Natural killer cell (primary cell): Measurements from ENCODE around the gene ZNF579. TPM values are rescaled to one million over a fixed set of nuclear protein-coding genes. Genes with fewer than 3 reads are reported as not detected.

ENCODE experiments used
- ATAC-seq, 3 donors: fragments of 150-1000 bp in 2 of 3; fragments of 200-7000 bp in 1 of 3; cut with Tn5 transposase; 1 replicate in 1 of 3; 2 replicates in 2 of 3; pipeline ENCODE4 v1.10.0; 2021; ENCODE audit warnings: mild to moderate bottlenecking in 2 of 3, moderate library complexity in 2 of 3
- DNase-seq, 2 donors: peaks; one replicate each; pipeline versions ENCODE4 v3.0.0 to v3.0.0-alpha.2; 2013 to 2021; ENCODE audit warnings: mixed read lengths in 1 of 2
- H3K27ac ChIP-seq: one replicate; pipeline ENCODE4 v1.5.1; 2013; ENCODE audit warnings: mild to moderate bottlenecking, low read length
- H3K27me3 ChIP-seq: one replicate; pipeline ENCODE4 v1.6.1; 2013; ENCODE audit warnings: low read length; ENCODE audit not compliant: control insufficient read depth, insufficient read depth
- H3K36me3 ChIP-seq: one replicate; pipeline ENCODE4 v1.6.1; 2013; ENCODE audit warnings: low read length; ENCODE audit not compliant: control insufficient read depth, insufficient read depth
- H3K4me1 ChIP-seq: one replicate; pipeline ENCODE4 v1.6.1; 2013; ENCODE audit warnings: low read length; ENCODE audit not compliant: control insufficient read depth, insufficient read depth
- H3K4me3 ChIP-seq: one replicate; pipeline ENCODE4 v1.5.1; 2013; ENCODE audit warnings: low read length
- H3K9me3 ChIP-seq: one replicate; pipeline ENCODE4 v1.6.1; 2013; ENCODE audit warnings: low read length; ENCODE audit not compliant: control insufficient read depth, insufficient read depth
- H3K27ac Mint-ChIP-seq, 2 donors: one replicate each; pipeline ENCODE4 v1.8.0; 2022; ENCODE audit warnings: mild to moderate bottlenecking in 2 of 2, mixed read lengths in 2 of 2, moderate library complexity in 1 of 2
- H3K27me3 Mint-ChIP-seq, 2 donors: one replicate each; pipeline ENCODE4 v1.8.0; 2022; ENCODE audit warnings: low read depth in 2 of 2, mixed read lengths in 2 of 2
- H3K36me3 Mint-ChIP-seq: one replicate; pipeline ENCODE4 v1.8.0; 2022; ENCODE audit warnings: mixed read lengths
- H3K4me1 Mint-ChIP-seq, 2 donors: one replicate each; pipeline ENCODE4 v1.8.0; 2022; ENCODE audit warnings: mixed read lengths in 2 of 2
- H3K4me3 Mint-ChIP-seq: one replicate; pipeline ENCODE4 v1.8.0; 2022; ENCODE audit warnings: mild to moderate bottlenecking, moderate library complexity, mixed read lengths
- H3K9me3 Mint-ChIP-seq, 2 donors: one replicate each; pipeline ENCODE4 v1.8.0; 2022; ENCODE audit warnings: mixed read lengths in 2 of 2
- WGBS: methylation state at CpG from one replicate; pipeline ENCODE4 v1.1.7; 2013; ENCODE audit warnings: missing lambda C conversion rate; ENCODE audit not compliant: insufficient coverage; 5-methylcytosine and 5-hydroxymethylcytosine counted together
- intact Hi-C: fragments of 100-400 bp; cut with micrococcal nuclease; formaldehyde crosslinking; loops from one replicate; pipeline ENCODE4 v1.14.2; 2022
- total RNA-seq, 4 donors: library from RNA; stranded (reverse); fragments of 120-200 nt in 1 of 4; gene quantifications; one replicate each; pipeline versions ENCODE4 v1.2.3 to v1.2.4, GENCODE V29; 2013 to 2022
- TF ChIP-seq, protein P1 (sequence below): fragments of 200-600 bp; IDR thresholded peaks from one replicate; pipeline ENCODE4 v1.8.0; 2022; ENCODE audit warnings: antibody characterized with exemption

The ZNF579 gene
- total RNA-seq, 3 donors from 2014 or later (not counting 1 experiment from before 2014, with no cell fraction given): 8.3 to 11.2 (median 9.5) TPM

DNA sequence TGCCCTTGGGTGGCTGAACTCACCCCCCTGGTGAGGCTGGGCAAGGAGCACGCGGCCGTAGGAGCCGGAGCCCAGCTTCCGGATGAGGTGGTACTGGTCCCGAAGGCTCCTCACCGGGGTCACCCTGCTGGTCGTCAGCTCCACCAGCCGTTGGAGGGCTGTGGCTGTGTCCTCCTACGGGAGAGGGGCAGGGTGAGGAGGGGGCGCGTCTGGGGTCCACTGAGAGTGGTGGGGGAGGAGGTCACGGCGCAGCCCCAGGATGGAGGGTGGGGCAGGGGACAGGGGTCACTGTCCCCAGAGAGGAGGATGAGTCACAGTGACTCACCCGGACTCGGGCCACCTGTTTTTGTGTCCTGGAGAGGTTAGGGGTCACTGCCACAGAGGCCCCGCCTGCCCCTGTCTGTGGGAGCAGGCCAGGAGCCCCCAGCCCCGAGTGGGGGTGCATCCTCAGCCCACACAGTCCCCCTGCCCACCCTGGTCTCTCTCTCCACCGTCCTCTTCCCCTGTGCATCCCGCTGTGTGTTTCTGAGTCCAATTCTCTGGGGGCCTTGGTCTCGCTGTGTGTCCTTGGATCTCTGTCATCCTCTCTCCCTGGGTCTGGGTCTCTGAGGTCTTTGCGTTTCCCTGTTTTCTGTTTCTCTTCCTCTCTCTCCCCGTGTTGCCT, 35.7 kb downstream of the ZNF579 start:
- Mint-ChIP-seq H3K27ac (no peak overlapping the region), H3K4me3 (no peak overlapping the region), H3K9me3 (no peaks in the 10 kb centered on the region), H3K36me3 (no peaks in the 10 kb centered on the region), H3K27me3 (peaks cover 0 to 27% of the 10 kb centered on the region in 2 donors), H3K4me1 (no peaks in the 10 kb centered on the region)
- TF ChIP-seq, protein P1, sequence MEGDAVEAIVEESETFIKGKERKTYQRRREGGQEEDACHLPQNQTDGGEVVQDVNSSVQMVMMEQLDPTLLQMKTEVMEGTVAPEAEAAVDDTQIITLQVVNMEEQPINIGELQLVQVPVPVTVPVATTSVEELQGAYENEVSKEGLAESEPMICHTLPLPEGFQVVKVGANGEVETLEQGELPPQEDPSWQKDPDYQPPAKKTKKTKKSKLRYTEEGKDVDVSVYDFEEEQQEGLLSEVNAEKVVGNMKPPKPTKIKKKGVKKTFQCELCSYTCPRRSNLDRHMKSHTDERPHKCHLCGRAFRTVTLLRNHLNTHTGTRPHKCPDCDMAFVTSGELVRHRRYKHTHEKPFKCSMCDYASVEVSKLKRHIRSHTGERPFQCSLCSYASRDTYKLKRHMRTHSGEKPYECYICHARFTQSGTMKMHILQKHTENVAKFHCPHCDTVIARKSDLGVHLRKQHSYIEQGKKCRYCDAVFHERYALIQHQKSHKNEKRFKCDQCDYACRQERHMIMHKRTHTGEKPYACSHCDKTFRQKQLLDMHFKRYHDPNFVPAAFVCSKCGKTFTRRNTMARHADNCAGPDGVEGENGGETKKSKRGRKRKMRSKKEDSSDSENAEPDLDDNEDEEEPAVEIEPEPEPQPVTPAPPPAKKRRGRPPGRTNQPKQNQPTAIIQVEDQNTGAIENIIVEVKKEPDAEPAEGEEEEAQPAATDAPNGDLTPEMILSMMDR: no peak
- intact Hi-C loops: no loop called here
- Histone ChIP-seq H3K4me3 (no peak overlapping the region), H3K36me3 (no peaks in the 10 kb centered on the region), H3K9me3 (no peaks in the 10 kb centered on the region), H3K27me3 (peaks cover 4% of the 10 kb centered on the region), H3K4me1 (no peaks in the 10 kb centered on the region), H3K27ac (no peak overlapping the region)
- 88% methylated on average over 23 of the region's 23 CpGs for WGBS
- ATAC-seq: no peak
- no peak for DNase-seq

DNA sequence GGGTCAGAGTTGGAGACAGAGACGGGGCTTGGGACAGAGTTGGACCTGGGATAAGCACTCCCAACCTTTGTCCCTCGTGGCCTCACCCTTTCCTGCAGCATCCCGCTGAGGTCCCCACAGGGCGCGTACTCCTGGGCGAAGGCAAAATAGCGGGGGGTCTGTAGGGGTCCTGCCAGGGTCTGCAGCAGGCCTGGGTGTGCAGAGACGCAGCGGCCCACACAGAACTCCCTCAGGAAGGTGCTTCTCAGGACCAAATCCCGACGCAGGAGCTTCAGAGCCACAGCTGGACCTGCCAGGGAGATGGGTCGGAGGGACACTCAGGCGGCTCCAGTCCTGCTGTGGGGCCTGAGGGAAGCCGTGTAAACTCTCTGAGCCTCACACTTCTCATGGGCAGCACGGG, 36.6 kb downstream of the ZNF579 start:
- no peak for DNase-seq
- Histone ChIP-seq H3K9me3 (no peaks in the 10 kb centered on the region), H3K4me1 (no peaks in the 10 kb centered on the region), H3K27ac (no peak overlapping the region), H3K27me3 (peaks cover 4% of the 10 kb centered on the region), H3K36me3 (no peaks in the 10 kb centered on the region), H3K4me3 (no peak overlapping the region)
- no peaks in the 10 kb centered on the region for H3K9me3 Mint-ChIP-seq
- TF ChIP-seq, protein P1: no peak
- intact Hi-C loops: no loop called here
- WGBS: 90% methylated on average over 15 of the region's 15 CpGs
- no peak for ATAC-seq
- H3K36me3 Mint-ChIP-seq: no peaks in the 10 kb centered on the region
- H3K27me3 Mint-ChIP-seq: peaks cover 0 to 25% of the 10 kb centered on the region in 2 donors
- no peaks in the 10 kb centered on the region for H3K4me1 Mint-ChIP-seq
- H3K27ac Mint-ChIP-seq: no peak overlapping the region
- no peak overlapping the region for H3K4me3 Mint-ChIP-seq

DNA sequence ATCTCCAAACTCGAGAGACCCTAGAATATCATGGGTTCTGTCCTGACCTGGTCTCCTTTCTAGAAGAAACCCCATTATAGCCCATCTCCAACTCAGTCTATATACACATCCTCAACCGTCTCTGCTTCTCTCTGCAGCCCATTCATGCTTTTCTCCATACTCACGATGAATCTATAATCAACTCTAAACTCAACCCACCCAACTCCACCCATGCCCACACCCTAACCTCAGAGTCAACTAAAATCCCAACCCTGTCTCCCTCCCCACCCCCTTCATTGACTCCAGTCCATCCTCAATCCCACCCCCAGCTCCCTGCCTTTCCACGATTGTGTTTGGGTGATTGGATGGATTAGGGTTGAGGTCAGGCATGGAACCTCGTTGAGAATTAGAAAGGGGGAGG, 37.1 kb downstream of the ZNF579 start:
- peaks cover 0 to 25% of the 10 kb centered on the region in 2 donors for H3K27me3 Mint-ChIP-seq
- no peaks in the 10 kb centered on the region for H3K4me1 ChIP-seq
- peaks cover 4% of the 10 kb centered on the region for H3K27me3 ChIP-seq
- H3K4me3 Mint-ChIP-seq: no peak overlapping the region
- H3K4me1 Mint-ChIP-seq: no peaks in the 10 kb centered on the region
- 72% methylated on average over 5 of the region's 5 CpGs for WGBS
- H3K4me3 ChIP-seq: no peak overlapping the region
- no peak for ATAC-seq
- no peaks in the 10 kb centered on the region for H3K9me3 Mint-ChIP-seq
- no peak for DNase-seq
- no peaks in the 10 kb centered on the region for H3K9me3 ChIP-seq
- no peak overlapping the region for H3K27ac Mint-ChIP-seq
- TF ChIP-seq, protein P1: no peak
- H3K36me3 Mint-ChIP-seq: no peaks in the 10 kb centered on the region
- intact Hi-C loops: no loop called here
- H3K36me3 ChIP-seq: no peaks in the 10 kb centered on the region
- H3K27ac ChIP-seq: no peak overlapping the region
